HG02938 (cell line): ENCODE results near the gene CGA.

Source experiments
- ATAC-seq: cut with Tn5 transposase; IDR thresholded peaks from one replicate; pipeline ENCODE4 v1.9.1; 2021; ENCODE audit warnings: mild to moderate bottlenecking, moderate library complexity; ENCODE audit not compliant: unreplicated experiment

CGA gene

GRCh38 chr6:87089135-87089534 is 5.8 kb downstream of the CGA start:
- no peak for ATAC-seq

DNA sequence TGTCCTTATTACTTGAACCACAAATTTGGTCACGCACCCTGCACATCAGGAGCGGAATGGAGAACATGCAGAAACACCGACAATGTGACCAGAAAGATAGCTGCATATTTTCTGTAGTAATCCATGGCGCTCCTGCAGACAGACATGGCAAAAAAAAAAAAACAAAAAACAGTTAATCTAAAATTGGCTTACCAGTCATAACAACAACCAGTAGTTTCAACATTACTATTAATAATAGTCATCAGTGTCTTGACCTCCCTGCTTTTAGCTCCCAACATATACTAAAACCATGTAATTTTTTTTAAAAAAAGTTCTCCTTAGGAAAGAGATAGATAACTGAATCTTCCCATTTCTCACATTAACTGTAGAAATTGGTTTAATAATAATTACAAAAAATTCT is 6.8 kb downstream of the CGA start:
- ATAC-seq: no peak

DNA sequence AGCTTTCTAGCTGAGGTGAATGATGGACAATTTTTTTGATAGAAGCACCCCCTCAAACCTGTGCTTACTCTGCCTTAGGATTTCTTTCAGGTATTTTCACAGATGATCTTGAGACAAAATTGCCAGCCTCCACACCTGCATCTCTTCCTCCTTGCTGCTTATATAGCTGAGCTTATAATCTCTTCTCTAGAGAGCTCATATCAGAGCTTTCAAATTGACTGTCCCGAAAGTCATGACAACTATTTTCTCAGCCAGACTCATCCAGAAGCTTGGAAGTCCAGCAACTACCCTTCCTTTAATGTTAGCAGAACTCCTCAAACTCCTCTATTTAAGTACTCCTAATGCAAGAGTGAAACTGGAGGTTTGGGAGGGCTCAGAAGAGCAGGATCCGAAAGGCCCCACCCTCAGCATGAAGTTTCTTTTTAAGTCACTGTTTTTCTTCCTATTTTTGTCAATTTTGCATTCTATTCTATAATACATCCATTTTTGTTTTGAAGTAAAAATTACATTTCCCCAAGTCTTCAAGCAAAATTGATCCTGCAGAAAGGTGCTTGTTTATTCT is 12.7 kb downstream of the CGA start:
- no peak for ATAC-seq

- peak; percentile 57 for ATAC-seq
Observed at GRCh38 chr6:87078983-87079616, 15.8 kb downstream of the CGA start.

DNA sequence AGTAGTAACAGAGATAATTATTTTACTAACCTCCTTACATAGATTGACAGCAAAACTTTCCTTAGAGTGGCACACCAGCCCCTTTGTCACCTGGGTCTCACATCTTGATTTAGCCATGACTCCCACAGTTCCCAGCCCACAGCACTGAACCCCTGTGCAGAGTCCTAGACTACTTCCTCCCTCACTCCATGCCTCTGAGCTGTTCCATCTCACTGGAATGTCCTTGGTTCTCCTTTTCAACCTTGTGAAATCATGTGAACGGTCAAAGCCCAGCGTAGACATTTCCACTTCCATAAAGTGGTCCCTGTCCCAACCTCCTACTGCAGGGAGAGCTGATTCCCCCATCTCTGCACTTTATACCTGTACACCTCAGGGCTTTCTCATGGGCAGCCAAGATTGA is 19.7 kb downstream of the CGA start:
- no peak for ATAC-seq

GRCh38 chr6:87074101-87074621 is 20.7 kb downstream of the CGA start:
- peak; percentile 59 for ATAC-seq

DNA sequence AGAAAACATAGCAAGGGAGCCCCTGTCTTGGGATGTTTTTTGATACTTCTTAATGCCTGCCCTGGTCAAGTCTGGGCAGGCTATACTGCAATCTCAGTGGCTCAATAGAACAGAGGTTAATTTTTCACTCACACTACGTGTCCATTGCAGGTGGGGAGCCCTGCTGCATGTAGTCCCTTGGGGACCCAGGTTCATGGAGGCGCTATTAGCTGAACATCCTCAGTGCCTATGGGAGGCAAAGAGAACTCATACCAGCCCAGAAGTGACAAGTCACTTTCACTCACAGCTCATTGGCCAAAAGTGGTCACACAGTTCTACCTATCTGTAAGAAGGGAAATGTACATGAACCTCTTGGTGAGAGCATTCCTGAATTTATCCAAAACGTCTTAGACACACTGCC is 23.2 kb downstream of the CGA start:
- no peak for ATAC-seq

- no peak for ATAC-seq
Observed at GRCh38 chr6:87070741-87071140, 24.2 kb downstream of the CGA start.

GRCh38 chr6:87068795-87069194 is 26.1 kb downstream of the CGA start:
- no peak for ATAC-seq

GRCh38 chr6:87066449-87067333 is 28.2 kb downstream of the CGA start:
- ATAC-seq: no peak

DNA sequence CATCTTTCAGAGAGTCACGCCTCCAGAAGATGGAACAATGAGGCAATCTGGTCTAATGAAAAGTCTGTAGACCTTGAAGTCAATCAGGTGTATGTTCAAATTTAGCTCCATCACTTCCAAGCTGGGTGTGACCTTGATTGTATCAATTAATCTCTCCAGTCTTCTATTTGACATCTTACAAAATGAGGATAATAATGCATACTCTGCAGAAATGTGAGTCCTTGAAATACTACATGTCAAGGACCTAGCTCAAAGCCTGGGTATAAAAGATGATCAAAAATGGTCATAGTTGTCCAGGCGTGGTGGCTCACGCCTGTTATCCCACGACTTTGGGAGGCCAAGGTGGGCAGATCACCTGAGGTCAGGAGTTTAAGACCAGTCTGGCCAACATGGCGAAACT is 29.8 kb downstream of the CGA start:
- ATAC-seq: no peak

- no peak for ATAC-seq
Observed at GRCh38 chr6:87059943-87060342, 35.0 kb downstream of the CGA start.

DNA sequence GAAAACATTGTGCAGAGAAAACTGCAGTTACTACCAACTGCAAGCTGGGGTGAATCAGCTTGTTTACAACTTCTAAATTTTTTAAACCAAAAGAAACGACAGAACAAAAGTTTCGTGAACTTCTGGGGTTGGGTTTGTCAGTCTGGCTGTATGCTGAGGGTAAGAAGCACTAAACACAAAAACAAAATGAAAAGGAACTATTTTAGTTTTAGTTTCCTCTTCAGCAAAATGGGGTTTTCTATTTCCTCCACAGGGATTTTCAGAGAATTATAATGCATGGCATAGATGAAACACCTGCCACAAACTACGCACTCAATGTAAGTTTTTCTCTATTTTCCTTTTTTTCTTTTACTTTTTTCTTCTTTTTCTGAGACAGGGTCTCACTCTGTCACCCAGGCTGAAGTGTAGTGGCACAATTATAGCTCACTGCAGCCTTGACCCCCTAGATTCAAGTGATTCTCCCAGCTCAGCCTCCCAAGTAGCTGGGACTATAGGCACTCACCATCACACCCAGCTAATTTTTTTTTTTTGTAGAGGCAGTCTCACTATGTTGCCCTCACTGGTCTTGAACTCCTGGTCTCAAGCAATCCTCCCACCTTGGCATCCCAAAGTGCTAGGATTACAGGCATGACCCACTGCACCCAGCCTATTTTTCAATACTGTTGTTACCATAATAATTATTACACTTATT is 40.6 kb downstream of the CGA start:
- ATAC-seq: no peak

GRCh38 chr6:87053312-87053711 is 41.6 kb downstream of the CGA start:
- no peak for ATAC-seq

DNA sequence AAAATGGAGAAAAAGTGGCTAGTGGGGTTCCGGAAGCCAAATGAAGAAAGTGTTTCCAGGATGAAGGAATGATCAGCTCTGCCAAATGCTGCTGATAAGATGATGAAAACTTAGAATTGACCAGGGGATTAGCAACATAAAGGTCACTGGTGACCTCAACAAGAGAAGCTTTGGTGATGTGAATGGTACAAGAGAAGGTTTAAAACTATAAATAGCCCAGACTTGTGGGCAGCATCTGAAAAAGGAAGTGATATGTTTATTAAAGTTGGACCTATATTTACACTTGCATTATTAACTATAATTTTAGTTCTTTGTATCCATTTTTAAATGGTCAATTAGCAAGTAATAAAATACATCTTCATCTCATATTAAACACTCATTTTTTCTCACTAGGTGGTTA is 45.1 kb downstream of the CGA start:
- ATAC-seq: peak; percentile 44

GRCh38 chr6:87045521-87046075 is 49.3 kb downstream of the CGA start:
- ATAC-seq: no peak

DNA sequence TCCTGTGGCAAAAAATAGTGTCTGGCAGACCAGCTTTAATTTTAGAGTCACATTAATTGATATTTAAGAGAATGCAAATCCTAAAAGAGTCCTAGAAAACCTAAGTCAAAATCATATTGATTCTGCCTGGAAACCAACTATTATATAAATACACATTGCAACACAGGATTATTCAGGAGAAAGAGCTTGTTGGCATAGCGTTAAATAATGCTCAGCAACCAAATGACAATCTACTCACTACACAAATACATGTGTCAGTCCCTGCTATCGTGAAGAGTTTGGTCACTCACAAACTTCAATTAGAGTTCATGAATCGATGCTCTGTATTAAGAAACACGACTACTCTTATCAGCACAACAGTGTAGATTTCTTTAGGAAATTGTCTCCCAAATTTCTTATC is 54.2 kb downstream of the CGA start:
- no peak for ATAC-seq
